ENCODE results near the gene FNDC7. TPM values are rescaled to one million over a fixed set of nuclear protein-coding genes. Genes with fewer than 3 reads are reported as not detected.
"Not testable (repeated sequence)": the region's sequence is repeated elsewhere in the genome, so short reads cannot be mapped to it uniquely, and the experiment has no call there.

FNDC7 gene
- not detected for total RNA-seq
- long read RNA-seq: 0 reads

- no peak within 1 kb of the TSS for H3K27ac ChIP-seq
- DNase-seq (no peak), ATAC-seq (no peak)
- H3K9me3 ChIP-seq: no peaks in the 10 kb centered on the region
- no peak within 1 kb of the TSS for H3K4me3 ChIP-seq
- H3K27me3 ChIP-seq (ENCODE audit: low read depth): peaks cover 3% of the 10 kb centered on the region
- TF ChIP-seq CTCF (IDR thresholded peaks at IDR 0.05): no peak
- no peaks in the 10 kb centered on the region for H3K36me3 ChIP-seq
- intact Hi-C loops (cut with DNase I): no loop called here
- no peaks in the 10 kb centered on the region for H3K4me1 ChIP-seq
Measured at GRCh38 chr1:108712606-108713150, at the start of gene FNDC7. TSS of gene FNDC7 (plus strand) at chr1:108712908. CDS start at chr1:108712934, 26 bp downstream.

- ATAC-seq (no peak), DNase-seq (no peak)
- TF ChIP-seq CTCF (IDR thresholded peaks at IDR 0.05): no peak
- Histone ChIP-seq H3K4me3 (no peak overlapping the region), H3K9me3 (no peaks in the 10 kb centered on the region), H3K27ac (no peak overlapping the region), H3K36me3 (no peaks in the 10 kb centered on the region), H3K27me3 (ENCODE audit: low read depth) (no peaks in the 10 kb centered on the region), H3K4me1 (no peaks in the 10 kb centered on the region)
- intact Hi-C loops (cut with DNase I): no loop called here
Measured at GRCh38 chr1:108663074-108663473, 49.6 kb upstream of the FNDC7 start.

GRCh38 chr1:108664481-108664880 lies 48.2 kb upstream of the FNDC7 start:
- Histone ChIP-seq H3K36me3 (no peaks in the 10 kb centered on the region), H3K27ac (no peak overlapping the region), H3K9me3 (no peaks in the 10 kb centered on the region), H3K4me1 (no peaks in the 10 kb centered on the region), H3K4me3 (no peak overlapping the region), H3K27me3 (ENCODE audit: low read depth) (no peaks in the 10 kb centered on the region)
- no peak for ATAC-seq
- intact Hi-C loops (cut with DNase I): no loop called here
- no peak for TF ChIP-seq CTCF (IDR thresholded peaks at IDR 0.05)
- no peak for DNase-seq

- Histone ChIP-seq H3K27ac (no peak overlapping the region), H3K4me1 (no peaks in the 10 kb centered on the region), H3K9me3 (no peaks in the 10 kb centered on the region), H3K36me3 (no peaks in the 10 kb centered on the region), H3K27me3 (ENCODE audit: low read depth) (no peaks in the 10 kb centered on the region), H3K4me3 (no peak overlapping the region)
- ATAC-seq: no peak
- intact Hi-C loops (cut with DNase I): no loop called here
- DNase-seq: no peak
- no peak for TF ChIP-seq CTCF (IDR thresholded peaks at IDR 0.05)
Measured at GRCh38 chr1:108665067-108665466, 47.6 kb upstream of the FNDC7 start.

GRCh38 chr1:108665771-108666170 lies 46.9 kb upstream of the FNDC7 start:
- ATAC-seq (no peak), DNase-seq (no peak)
- Histone ChIP-seq H3K27me3 (ENCODE audit: low read depth) (no peaks in the 10 kb centered on the region), H3K9me3 (no peaks in the 10 kb centered on the region), H3K36me3 (no peaks in the 10 kb centered on the region), H3K27ac (no peak overlapping the region), H3K4me1 (no peaks in the 10 kb centered on the region), H3K4me3 (no peak overlapping the region)
- intact Hi-C loops (cut with DNase I): no loop called here
- no peak for TF ChIP-seq CTCF (IDR thresholded peaks at IDR 0.05)

- H3K27me3 ChIP-seq (ENCODE audit: low read depth); H3K27ac ChIP-seq; H3K4me1 ChIP-seq; H3K36me3 ChIP-seq; H3K9me3 ChIP-seq; intact Hi-C loops (cut with DNase I); DNase-seq; H3K4me3 ChIP-seq; ATAC-seq: not testable (repeated sequence)
Measured at GRCh38 chr1:108667422-108667821, 45.3 kb upstream of the FNDC7 start.

Measured in lower lobe of right lung (tissue), 2 donors.